ENCODE data around the gene CYTH2.
"Not testable (repeated sequence)": the region's sequence is repeated elsewhere in the genome, so short reads cannot be mapped to it uniquely, and the experiment has no call there.

DNA sequence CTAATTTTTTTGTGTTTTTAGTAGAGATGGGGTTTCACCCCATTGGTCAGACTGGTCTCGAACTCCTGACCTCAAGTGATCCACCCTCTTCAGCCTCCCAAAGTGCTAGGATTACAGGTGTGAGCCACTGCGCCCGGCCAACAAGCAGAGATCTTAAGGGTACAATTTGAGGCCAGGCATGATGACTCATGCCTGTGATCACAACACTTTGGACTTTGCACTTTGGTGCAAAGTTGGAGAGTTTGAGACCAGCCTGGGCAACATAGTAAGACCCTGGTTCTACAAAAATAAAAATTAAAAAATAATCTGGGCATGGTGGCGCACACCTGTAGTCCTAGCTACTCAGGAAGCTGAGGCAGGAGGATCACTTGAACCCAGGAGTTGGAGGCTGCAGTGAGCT, 50.3 kb downstream of the CYTH2 start:
- TF ChIP-seq, protein P1, sequence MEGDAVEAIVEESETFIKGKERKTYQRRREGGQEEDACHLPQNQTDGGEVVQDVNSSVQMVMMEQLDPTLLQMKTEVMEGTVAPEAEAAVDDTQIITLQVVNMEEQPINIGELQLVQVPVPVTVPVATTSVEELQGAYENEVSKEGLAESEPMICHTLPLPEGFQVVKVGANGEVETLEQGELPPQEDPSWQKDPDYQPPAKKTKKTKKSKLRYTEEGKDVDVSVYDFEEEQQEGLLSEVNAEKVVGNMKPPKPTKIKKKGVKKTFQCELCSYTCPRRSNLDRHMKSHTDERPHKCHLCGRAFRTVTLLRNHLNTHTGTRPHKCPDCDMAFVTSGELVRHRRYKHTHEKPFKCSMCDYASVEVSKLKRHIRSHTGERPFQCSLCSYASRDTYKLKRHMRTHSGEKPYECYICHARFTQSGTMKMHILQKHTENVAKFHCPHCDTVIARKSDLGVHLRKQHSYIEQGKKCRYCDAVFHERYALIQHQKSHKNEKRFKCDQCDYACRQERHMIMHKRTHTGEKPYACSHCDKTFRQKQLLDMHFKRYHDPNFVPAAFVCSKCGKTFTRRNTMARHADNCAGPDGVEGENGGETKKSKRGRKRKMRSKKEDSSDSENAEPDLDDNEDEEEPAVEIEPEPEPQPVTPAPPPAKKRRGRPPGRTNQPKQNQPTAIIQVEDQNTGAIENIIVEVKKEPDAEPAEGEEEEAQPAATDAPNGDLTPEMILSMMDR (IDR thresholded peaks at IDR 0.05; ENCODE audit: low read depth, low read length, poor library complexity, severe bottlenecking) = not testable (repeated sequence)
- not testable (repeated sequence) for TF ChIP-seq EZH2phosphoT487 (IDR thresholded peaks at IDR 0.05; ENCODE audit: borderline replicate concordance, low read length)

Data from DOHH2 (cell line).